Nephron (organoid): ENCODE data around the gene TNS1.

Source experiments
- H3K27ac Mint-ChIP-seq, 3 experiments: 2 replicates each; pipeline ENCODE4 v1.8.0; 2020; ENCODE audit warnings: mixed read lengths in 3 of 3, mild to moderate bottlenecking in 2 of 3, moderate library complexity in 1 of 3
- H3K27me3 Mint-ChIP-seq: 2 replicates; pipeline ENCODE4 v1.8.0; 2021; ENCODE audit warnings: low read depth, mild to moderate bottlenecking, moderate library complexity, mixed read lengths
- H3K36me3 Mint-ChIP-seq: 2 replicates; pipeline ENCODE4 v1.8.0; 2020; ENCODE audit warnings: low read depth, mixed read lengths
- H3K4me1 Mint-ChIP-seq: 2 replicates; pipeline ENCODE4 v1.8.0; 2020; ENCODE audit warnings: mixed read lengths
- H3K4me3 Mint-ChIP-seq, 3 experiments: 2 replicates each; pipeline ENCODE4 v1.8.0; 2020; ENCODE audit warnings: mild to moderate bottlenecking in 3 of 3, mixed read lengths in 3 of 3, moderate library complexity in 2 of 3
- H3K9me3 Mint-ChIP-seq: 2 replicates; pipeline ENCODE4 v1.8.0; 2020; ENCODE audit warnings: mixed read lengths
- TF ChIP-seq, protein P1 (sequence below), 3 experiments: fragments of 200-600 bp; sonication (generic); IDR thresholded peaks; one replicate each; pipeline ENCODE4 v1.5.0; 2021; ENCODE audit warnings: antibody characterized with exemption in 3 of 3; ENCODE audit not compliant: unreplicated experiment in 3 of 3

Gene TNS1

GRCh38 chr2:217854684-217855420, 147.9 kb downstream of the TNS1 start:
- Mint-ChIP-seq H3K27ac (peak overlapping the region in 2 of 3 experiments; percentile 1 to 21), H3K27me3 (no peaks in the 10 kb centered on the region)

DNA sequence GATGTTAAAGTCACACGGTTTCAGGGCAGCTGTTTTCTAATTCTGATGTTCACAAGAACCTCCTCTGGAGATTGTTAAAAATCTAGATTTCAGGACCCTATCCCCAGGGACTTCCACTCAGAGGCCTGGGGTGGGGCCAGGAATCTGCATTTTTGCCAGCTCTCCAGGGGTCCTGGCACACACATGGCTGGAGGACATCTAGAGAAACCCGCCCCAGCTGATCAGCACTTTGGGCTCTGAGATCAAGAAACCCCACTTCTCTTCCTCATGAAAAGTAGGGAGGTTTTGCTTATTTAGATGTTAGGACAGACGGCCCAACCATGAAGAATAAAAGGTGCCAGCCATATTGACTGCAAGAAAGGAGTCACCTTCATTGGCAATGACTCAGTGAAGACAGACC, 148.8 kb downstream of the TNS1 start:
- no peaks in the 10 kb centered on the region for H3K27me3 Mint-ChIP-seq

More at GRCh38 chr2:217854684-217855420, 147.9 kb downstream of the TNS1 start:
- peaks cover 72% of the 10 kb centered on the region for H3K4me1 Mint-ChIP-seq
- no peaks in the 10 kb centered on the region for H3K9me3 Mint-ChIP-seq
- TF ChIP-seq, protein P1, sequence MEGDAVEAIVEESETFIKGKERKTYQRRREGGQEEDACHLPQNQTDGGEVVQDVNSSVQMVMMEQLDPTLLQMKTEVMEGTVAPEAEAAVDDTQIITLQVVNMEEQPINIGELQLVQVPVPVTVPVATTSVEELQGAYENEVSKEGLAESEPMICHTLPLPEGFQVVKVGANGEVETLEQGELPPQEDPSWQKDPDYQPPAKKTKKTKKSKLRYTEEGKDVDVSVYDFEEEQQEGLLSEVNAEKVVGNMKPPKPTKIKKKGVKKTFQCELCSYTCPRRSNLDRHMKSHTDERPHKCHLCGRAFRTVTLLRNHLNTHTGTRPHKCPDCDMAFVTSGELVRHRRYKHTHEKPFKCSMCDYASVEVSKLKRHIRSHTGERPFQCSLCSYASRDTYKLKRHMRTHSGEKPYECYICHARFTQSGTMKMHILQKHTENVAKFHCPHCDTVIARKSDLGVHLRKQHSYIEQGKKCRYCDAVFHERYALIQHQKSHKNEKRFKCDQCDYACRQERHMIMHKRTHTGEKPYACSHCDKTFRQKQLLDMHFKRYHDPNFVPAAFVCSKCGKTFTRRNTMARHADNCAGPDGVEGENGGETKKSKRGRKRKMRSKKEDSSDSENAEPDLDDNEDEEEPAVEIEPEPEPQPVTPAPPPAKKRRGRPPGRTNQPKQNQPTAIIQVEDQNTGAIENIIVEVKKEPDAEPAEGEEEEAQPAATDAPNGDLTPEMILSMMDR (IDR thresholded peaks at IDR 0.05; ENCODE audit: unreplicated experiment in 3 of 3) = no peak
- peaks cover 32% of the 10 kb centered on the region for H3K36me3 Mint-ChIP-seq
- H3K4me3 Mint-ChIP-seq = no peak overlapping the region

DNA sequence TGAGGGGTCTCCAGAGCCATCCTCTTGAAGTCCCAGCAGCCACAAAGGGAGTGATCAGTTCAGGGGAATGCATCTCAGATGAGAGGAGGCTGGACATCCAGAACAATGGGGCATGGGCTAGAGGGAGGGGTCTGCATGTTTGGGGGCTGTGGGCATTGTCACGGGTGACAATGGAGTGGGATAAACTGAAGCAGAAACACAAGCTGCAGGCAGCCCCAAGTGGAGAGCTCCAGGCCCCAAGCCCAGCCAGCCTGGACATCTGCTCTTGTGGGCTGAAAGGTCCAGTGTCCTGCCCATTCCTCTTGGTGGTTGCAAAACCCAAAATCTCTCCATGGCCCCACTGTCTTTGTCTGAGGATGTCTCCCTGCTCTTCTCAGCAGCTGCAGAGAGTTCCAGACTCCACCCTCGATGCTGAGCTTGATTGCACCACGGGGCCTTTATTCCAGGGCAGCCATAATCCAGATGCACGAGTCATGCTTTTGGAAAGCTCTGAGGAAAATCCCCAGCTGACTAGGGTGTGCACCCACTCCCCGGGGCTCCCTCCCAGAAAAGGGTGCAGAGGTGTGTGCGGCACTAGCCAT, 149.4 kb downstream of the TNS1 start:
- H3K27me3 Mint-ChIP-seq = no peaks in the 10 kb centered on the region
- H3K9me3 Mint-ChIP-seq = no peaks in the 10 kb centered on the region
- peaks cover 39% of the 10 kb centered on the region for H3K36me3 Mint-ChIP-seq
- TF ChIP-seq, protein P1 (IDR thresholded peaks at IDR 0.05; ENCODE audit: unreplicated experiment in 3 of 3) = no peak
- peaks cover 62% of the 10 kb centered on the region for H3K4me1 Mint-ChIP-seq
- peak overlapping the region in 2 of 3 experiments; percentile 26 to 41 for H3K27ac Mint-ChIP-seq
- peak overlapping the region in 1 of 3 experiments; percentile 35 for H3K4me3 Mint-ChIP-seq

More for the DNA sequence above, 148.8 kb downstream of the TNS1 start:
- TF ChIP-seq, protein P1 (IDR thresholded peaks at IDR 0.05; ENCODE audit: unreplicated experiment in 3 of 3) = no peak
- peak overlapping the region in 1 of 3 experiments; percentile 26 for H3K27ac Mint-ChIP-seq
- H3K36me3 Mint-ChIP-seq = peaks cover 33% of the 10 kb centered on the region
- H3K4me3 Mint-ChIP-seq = peak overlapping the region in 1 of 3 experiments; percentile 35
- H3K9me3 Mint-ChIP-seq = no peaks in the 10 kb centered on the region
- peaks cover 68% of the 10 kb centered on the region for H3K4me1 Mint-ChIP-seq

GRCh38 chr2:217852555-217853211, 150.1 kb downstream of the TNS1 start:
- H3K4me1 Mint-ChIP-seq = peaks cover 55% of the 10 kb centered on the region
- peak overlapping the region in 2 of 3 experiments; percentile 26 to 41 for H3K27ac Mint-ChIP-seq
- no peaks in the 10 kb centered on the region for H3K9me3 Mint-ChIP-seq
- peak overlapping the region in 1 of 3 experiments; percentile 13 for H3K4me3 Mint-ChIP-seq
- H3K27me3 Mint-ChIP-seq = no peaks in the 10 kb centered on the region
- H3K36me3 Mint-ChIP-seq = peaks cover 39% of the 10 kb centered on the region
- TF ChIP-seq, protein P1 (IDR thresholded peaks at IDR 0.05; ENCODE audit: unreplicated experiment in 3 of 3) = no peak

DNA sequence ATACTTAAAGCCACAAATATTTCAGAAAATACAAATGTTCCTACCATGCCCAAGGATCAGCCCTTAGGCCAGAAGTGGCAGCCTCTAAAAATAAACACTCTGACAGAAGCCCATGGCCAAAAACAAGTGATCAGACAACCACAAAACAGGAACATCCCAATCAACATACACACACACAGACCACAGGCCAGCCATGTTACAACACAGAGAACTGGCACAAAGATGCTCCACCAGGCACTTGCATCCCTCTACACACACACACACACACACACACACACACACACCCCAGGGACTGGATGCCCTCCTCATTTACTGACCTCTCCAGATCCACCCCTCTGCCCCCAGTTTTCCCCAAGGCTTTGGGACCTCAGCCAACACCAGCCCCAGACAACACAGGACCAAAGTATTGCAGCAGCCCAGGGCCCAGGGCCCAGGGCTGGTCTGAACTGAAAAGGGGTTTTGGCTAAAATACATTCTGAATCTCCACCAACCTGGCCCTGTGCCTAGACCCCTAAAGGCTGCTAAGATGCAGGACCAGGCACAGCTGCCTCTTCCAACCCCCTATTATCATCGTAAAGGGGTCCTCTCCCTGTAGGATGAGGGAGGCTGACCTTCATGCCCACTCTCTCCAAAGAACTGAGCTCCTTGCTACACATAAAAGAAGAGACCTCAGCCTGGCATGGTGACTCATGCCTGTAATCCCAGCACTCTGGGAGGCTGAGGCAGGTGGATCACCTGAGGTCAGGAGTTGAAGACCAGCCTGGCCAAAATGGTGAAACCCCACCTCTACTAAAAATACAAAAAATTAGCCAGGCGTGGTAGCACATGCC, 151.4 kb downstream of the TNS1 start:
- peaks cover 53% of the 10 kb centered on the region for H3K4me1 Mint-ChIP-seq
- peak overlapping the region in 2 of 3 experiments; percentile 63 to 80 for H3K27ac Mint-ChIP-seq
- H3K27me3 Mint-ChIP-seq = no peaks in the 10 kb centered on the region
- peaks cover 39% of the 10 kb centered on the region for H3K36me3 Mint-ChIP-seq
- TF ChIP-seq, protein P1 (IDR thresholded peaks at IDR 0.05; ENCODE audit: unreplicated experiment in 3 of 3) = no peak
- no peaks in the 10 kb centered on the region for H3K9me3 Mint-ChIP-seq
- peak overlapping the region in 2 of 3 experiments; percentile 10 to 57 for H3K4me3 Mint-ChIP-seq
